Measurements from ENCODE around the gene ABHD2.

- TF ChIP-seq POLR2A (IDR thresholded peaks at IDR 0.05; ENCODE audit: low read depth) = no peak
- TF ChIP-seq POLR2AphosphoS5 (IDR thresholded peaks at IDR 0.05) = no peak
- no peak for TF ChIP-seq CTCF (IDR thresholded peaks at IDR 0.05)
Measured at GRCh38 chr15:89042387-89042786, 45.9 kb upstream of the ABHD2 start.

Data from esophagus muscularis mucosa (tissue), 3 donors.